ENCODE results near the gene CHRNA4.
"Not testable (repeated sequence)": the region's sequence is repeated elsewhere in the genome, so short reads cannot be mapped to it uniquely, and the experiment has no call there.

CHRNA4 gene

DNA sequence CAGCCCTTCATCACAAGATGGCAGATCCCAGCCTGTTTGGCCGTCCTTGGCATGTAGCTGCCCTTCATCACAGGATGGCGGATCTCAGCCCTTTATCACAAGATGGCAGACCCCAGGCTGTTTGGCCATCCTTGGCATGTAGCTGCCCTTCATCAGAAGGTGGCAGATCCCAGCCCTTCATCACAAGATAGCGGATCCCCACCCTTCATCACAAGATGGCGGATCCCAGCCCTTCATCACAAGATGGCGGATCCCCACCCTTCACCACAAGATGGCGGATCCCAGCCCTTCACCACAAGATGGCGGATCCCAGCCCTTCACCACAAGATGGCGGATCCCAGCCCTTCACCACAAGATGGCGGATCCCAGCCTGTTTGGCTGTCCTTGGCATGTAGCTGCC lies 26.1 kb downstream of the CHRNA4 start:
- not testable (repeated sequence) for FAIRE-seq; DNase-seq (ENCODE audit: low spot score)

DNA sequence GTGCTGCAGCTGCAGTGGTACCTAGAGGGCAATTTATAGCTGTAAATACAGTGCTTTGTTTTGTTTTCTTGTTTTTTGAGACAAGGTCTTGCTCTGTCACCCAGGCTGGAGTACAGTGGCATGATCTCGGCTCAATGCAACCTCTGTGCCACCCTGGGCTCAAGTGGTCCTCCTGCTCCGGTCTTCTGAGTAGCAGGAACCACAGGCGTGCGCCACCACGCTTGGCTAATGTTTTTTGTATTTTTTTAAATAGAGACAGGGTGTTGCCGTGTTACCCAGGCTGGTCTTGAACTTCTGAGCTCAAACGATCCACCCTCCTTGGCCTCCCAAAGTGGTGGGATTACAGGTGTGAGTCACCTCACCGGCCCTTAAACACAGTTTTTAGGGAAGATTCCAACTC lies 26.8 kb downstream of the CHRNA4 start:
- no peak for FAIRE-seq

DNA sequence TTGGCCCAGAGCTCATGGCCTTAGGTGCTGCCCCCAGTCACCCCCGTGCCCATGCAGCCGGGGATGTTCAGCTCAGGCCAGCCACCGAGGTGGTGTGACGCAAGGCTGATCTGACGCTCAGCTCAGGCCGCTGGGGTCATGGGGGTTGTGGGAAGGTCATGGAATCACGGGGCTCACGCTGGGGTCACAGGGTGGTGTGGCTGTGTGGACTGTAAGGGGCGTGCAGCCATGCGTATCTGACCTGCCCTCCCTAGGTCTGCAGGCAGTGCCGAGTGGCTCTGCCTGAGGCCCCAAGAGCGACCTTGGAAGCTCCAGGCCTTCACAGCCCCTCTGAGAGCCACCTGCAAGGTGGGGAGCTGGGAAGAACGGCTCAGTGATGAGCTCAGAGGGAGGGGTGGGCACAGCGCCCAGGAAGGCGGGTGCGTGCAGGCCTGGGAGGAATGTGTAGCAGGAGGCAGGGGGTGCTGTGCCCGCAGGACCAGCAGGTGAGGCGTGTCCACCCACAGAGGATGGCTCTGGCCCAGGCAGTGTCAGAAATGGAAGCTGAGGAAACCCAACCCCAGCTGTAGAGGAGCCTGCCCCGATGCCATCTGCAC lies 27.8 kb downstream of the CHRNA4 start:
- DNase-seq (ENCODE audit: low spot score) = no peak
- no peak for FAIRE-seq

More for the DNA sequence above, 26.8 kb downstream of the CHRNA4 start:
- no peak for DNase-seq (ENCODE audit: low spot score)

DNA sequence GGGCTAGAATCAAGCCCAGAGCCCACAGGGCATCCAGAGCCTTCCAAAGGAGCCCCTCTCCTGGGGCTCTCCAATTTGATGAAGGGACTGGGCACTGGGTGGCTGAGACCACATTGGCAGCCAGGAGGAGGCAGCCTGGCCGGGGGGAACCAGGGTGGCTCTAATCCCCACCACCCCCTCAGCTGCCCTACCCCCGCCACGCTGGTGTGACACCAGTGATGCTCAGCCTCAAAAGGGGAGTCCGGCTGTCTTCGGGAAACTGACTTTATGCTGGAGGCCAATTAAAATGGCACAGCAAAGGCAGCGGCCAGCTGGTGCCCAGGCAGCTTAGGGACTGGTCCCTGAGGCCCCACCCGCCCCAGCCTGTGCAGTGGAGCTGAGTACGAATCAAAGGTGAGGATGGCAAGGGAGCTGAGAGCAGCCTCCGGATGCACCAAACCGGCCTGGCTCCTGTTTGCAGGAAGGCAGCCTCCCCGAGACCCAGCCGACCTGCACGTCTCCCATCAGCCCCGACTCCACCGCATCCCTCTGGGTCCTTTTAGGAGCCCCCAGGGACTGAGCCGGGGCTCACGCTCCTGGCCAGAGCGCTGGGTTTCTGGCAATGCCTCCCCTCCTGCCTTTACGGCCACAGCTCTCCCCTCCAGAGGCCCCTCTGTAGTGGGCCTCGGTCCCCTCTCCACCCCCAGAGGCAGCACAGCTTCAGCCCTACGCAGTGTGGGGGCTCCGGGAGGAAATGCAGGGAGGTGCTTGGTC lies 28.5 kb downstream of the CHRNA4 start:
- DNase-seq (ENCODE audit: low spot score) (no peak), FAIRE-seq (no peak)

DNA sequence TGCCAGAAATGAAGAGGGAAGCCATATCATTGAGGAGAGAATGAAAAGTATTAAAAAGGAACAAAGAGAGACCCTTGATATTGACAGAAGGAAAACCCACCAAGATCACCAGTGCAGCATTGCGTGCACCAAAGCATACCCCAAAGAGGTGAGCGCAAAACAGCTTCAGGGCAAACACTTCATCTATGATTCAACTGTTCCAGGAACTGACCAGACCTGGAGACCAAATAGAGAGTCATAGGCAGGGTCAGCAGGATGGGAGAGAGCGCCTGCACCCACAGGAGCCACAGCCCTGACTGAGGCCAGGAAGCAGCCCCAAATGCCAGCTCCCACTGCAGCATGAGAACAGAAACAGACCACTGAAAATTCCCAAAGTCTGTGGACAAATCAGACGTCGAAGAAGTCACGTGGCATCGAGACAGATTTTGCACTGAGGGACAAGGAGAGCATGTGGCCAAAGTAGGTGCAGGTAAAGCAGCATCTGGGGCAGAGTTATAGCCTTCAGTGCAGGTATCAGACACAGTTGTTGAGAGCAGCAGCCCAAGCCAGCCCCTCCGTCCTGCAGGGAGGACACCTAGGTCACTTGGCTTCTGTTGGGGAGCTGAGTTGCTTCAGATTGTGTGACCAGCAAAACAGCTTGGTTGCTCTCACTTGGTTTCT lies 29.3 kb downstream of the CHRNA4 start:
- FAIRE-seq (no peak), DNase-seq (ENCODE audit: low spot score) (no peak)

DNA sequence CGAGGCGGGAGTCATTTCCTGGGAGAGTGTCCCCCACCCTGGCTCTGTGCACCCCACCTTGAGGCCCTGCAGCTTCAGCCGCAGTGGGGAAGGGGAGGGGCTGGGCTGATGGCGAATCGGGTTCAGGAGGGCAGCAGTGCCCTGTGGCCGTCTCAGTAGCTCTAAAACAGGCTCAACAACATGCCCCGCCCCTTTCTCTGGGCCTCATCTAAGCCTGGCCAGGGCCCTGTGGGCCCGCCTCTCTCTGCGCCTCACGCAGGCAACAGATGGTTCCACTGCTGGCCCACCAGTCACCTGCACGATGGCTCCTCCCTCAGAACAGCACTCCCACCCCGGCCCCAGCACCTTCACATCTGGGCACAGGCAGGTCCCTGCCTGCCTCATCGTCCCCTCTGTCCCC lies 30.2 kb downstream of the CHRNA4 start:
- DNase-seq (ENCODE audit: low spot score) = no peak

DNA sequence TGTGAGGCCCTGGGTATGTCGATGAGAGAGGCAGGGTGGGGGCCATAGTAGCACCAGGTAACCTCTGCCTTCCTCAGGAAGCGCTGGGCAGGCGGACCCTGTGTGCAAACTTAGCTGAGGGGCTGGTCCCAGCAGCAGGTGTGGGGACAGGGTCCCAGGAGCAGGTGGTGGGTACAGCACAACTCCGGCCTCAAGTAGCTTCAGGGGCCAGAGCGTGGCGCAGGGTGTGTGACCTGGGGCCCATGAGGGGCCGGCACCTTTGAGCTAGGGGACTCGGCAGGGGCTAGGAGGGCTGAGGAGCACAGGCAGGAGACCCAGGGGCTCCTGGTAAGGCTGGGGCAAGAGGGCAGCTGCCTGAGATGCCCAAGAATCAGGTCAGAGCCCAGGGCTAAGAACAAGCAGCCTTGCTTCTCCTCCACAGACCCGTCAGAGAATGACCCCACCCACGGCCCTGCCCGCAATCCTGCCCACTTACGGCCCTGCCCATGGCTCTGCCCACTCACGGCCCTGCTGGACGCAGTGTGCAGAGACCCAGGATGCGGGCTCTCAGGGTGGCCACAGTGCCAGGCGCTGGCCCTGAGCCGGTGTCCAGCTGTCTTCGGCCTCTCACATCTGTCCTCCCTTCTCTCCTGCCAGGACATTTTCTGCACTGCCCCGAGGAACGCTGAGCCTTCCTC lies 30.9 kb downstream of the CHRNA4 start:
- DNase-seq (ENCODE audit: low spot score) (no peak), FAIRE-seq (no peak)

More for the DNA sequence above, 30.2 kb downstream of the CHRNA4 start:
- no peak for FAIRE-seq

DNA sequence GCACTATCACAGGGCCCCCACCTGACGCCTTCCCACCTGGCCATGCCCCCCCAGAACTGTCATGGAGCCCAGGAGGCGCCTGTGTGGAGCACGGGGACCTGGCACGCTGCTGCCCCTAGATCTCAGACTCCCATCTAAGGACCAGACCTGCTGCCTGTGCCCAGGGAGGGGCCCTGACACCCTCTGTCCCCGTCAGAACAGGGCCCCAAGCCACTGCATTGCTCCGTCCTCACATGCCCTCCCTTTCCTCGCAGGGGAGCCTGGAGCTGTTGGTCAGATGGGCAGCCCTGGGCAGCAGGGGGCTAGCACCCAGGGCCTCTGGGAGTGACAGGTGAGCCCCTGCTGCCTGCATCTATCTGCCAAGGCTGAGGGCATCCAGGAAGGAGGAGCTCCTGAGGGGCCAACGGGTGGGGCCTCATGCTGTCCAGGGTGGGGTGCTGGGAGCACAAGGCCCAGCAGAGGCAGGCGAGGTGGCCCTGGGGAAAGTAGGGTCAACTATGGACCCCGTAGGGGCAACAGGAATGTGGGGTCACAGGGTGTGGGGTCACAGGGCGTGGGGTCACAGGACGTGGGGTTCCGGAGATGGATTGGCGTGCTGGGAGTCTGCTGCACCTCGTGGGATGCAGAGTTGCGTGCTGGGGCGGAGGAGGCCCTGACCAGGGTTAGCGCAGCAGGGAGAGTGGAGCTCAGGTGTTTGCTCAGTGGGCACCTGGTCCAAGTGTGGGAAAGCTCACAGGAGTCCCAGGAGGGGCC lies 31.6 kb downstream of the CHRNA4 start:
- no peak for FAIRE-seq
- DNase-seq (ENCODE audit: low spot score) = no peak

DNA sequence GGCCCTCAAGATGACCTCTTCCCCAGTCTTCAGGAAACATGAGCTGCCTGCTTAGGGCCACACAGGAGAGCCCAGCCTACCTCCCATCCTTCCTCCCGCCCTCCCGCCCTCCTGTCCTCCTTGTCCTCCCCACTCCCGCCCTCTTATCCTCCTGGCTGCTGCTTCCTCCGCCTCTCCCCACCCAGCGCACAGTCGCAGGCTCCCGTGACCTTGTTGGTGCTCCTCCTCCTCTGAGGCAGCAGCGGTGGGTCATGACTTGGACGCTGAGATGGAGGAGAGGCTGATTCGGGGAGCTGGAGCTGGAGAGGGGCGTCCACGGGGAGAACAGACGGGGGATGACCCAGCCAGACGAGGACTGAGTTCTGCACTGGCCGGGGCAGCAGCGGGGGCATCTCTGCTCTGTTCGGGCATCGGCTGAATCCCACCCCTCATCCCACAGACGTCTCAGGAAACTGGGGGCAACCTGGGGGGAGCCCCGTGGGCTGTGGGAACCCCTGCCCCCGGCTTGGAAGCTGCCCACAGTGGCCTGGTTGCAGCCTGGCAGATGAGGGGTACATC lies 32.4 kb downstream of the CHRNA4 start:
- no peak for DNase-seq (ENCODE audit: low spot score)
- FAIRE-seq = no peak

DNA sequence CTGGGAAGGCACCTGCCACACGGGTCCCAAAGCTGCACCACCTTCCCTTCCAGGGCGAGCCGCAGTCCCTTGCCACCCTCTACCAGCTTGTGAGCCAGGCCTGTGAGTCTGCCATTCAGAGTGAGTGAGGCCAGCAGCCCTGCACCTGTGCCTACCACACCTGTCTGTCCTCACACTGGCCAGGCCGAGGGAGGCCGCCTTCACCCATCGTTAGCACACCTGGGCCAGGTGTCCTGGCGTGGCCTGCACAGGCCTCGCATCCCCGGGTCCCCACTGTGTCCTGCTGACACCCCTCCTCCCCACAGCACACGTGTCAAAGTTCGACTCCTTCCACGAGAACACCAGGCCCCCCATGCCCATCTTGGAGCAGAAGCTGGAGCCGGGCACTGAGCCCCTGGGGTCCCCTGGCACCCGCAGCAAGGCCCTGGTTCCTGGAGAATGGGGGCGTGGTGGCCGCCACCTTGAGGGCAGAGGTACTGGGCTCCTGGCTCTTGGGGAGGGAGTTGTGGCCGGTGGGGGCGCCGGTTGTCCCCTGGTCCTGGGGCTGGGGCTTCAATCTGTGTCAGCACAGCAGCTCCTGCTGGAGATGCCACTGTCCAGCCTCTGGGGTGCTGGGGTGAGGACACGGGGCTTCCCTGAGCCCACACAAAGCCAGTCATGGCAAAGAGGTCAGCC lies 33.0 kb downstream of the CHRNA4 start:
- no peak for DNase-seq (ENCODE audit: low spot score)
- no peak for FAIRE-seq

DNA sequence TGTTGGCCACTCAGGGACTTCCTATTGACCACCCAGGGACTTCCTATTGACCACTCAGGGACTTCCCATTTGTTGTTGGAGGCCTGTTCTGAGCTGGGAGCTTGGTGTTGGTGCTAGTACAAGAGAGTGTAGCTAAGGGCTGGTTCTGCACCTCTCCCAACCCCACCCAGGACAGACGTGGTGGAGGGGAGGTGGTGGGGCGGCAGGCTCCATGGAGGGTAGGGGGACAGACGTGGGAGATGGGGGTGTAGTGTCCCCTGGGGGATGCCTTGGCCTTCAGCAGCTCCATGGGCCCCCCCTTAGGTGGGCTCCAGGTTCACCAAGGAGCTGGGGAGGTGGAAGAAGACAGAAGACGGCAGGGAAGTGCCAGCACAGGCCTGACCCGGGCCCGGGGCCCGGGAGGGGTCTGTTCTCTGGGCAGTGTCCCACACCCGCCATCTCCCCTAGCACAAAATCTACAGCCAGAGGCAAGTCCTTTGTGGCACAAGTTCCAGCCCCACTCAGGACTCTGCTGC lies 33.9 kb downstream of the CHRNA4 start:
- FAIRE-seq (no peak), DNase-seq (ENCODE audit: low spot score) (no peak)

DNA sequence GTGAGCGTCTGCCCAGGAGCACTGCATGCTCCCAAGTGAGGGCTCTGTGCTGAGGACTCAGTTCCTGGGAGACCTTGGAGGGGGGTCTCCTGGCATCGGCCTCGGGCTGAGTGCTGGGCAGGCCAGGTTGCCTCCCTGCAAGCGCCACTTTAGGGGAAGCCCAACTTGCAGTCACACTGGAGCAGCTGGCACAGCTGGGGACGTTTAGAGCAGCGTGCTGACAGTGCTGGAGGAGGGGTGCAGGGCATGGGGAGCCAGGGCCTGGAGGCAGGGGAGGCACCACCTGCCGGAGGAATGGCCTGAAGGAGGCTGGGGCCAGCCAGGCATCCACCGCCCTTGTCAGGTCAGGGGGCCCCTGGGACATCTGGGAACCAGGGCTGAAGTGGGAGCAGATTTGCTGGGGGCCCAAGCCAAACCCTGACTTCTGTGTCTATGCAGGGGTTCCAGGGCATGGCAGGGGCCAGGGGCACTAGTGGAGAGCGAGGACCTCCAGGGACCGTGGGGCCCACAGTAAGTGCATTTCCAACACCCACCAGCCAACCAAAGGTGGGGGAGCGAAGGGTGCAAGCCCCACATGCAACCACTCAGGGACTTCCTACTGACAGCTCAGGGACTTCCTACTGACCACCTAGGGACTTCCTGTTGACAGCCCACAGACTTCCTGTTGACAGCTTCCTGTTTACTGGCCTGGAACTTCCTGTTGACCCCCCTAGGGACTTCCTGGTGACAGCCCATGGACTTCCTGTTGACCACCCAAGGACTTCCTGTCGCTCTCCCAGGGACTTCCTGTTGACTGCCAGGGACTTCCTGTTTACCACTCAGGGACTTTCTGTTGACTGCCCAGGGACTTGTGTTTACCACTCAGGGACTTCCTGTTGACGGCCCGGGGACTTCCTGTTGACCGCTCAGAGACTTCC lies 34.6 kb downstream of the CHRNA4 start:
- FAIRE-seq (no peak), DNase-seq (ENCODE audit: low spot score) (no peak)

DNA sequence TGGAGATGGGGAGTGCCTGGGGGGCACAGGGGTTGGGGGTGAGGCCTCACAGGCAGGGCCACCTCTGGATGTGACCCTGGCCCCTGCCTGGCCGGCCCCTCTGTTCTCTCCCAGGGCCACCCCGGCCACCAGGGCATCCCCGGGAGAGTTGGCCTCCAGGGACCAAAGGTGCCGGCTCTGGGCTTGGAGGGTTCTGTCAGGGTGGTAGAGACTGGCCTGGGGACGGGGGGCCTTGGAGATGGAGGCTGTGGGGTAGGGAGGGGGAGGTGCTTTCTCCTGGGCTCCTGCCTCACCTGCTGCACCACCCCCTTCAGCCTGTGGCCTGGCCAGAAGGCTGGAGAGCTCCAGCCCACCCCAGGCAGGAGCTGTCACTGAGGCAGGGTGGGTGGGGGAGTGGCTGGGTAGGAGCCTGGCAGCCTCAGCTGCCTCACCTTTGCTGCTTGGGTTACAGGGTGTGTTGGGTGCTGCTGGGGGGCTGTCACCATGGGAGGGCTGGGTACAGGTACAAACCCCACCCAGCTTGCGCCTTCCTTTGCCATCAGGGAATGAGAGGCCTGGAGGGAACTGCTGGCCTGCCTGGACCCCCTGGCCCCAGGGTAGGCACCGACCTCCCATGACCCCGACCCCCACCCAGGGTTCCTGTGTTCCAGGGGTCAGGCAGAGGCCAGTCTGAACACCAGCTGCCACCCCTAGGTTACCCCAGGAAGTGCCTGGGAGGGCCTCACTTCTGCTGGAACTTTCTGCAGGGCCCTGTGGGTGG lies 35.4 kb downstream of the CHRNA4 start:
- no peak for FAIRE-seq
- DNase-seq (ENCODE audit: low spot score) = no peak

DNA sequence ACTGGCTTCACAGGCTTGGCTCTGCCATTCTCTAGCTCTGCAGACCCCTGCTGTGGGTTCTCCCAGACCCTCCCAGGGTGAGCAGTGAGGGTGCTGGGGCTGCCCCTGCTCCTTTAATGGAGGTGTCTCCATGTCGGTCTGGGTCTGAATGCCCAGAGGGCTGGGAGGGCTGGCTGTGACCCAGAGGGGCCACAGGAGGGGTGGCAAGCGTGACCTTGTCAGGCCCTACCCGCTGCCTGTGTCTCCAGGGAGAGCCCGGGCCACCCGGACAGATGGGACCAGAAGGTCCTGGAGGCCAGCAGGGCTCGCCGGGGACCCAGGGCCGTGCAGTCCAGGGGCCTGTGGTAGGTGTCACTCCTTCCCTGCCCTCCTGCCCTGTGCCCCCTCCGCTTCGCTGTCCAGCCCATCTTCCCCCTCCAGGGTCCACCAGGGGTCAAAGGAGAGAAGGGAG lies 36.1 kb downstream of the CHRNA4 start:
- FAIRE-seq = no peak
- no peak for DNase-seq (ENCODE audit: low spot score)

DNA sequence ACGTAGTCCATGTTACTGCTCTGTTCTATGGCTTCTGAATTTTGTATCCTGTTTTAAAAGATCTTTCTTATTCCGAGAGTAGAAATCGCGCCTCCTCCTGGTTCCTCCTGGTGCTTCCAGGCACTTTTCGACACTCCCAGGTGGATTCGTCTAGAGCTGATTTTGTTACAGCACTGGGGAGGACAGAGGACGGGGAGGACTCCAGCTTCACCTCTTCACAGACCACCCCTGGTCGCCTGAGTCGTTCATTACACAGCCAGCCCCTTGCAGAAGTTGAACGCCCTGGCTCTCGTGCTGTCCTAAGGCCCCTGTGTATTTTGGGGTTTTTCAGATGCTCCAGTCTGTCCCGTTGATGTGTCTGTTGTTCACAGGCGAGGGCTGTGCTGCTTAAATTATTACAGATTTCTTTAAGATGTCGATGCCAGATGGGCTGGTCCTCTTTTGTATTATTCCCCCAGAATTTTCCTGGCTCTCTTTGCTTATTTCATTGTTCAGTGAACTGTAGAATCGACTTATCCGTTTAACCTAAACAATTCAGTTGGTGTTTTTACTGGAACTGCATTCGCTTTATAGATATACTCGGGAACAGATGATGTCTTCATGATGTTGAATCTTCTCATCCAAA lies 37.7 kb downstream of the CHRNA4 start:
- DNase-seq (ENCODE audit: low spot score) (no peak), FAIRE-seq (no peak)

DNA sequence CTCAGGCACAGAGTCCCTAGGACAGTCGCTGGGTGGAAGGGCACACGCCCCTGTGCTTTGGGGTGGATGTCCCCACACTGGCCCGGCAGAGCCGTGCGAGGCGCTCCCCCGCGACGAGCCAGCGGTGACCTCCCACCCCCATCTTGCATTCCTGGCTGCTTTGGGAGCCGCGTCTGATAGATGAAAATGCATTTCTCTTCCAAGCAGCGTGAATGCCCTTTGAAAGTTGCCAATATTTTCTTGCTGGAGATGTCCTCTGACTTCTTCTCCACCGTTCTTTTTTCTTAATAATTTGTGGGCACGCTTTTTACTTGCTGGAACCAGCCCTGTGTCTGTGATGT lies 38.2 kb downstream of the CHRNA4 start:
- DNase-seq (ENCODE audit: low spot score) (no peak), FAIRE-seq (no peak)

DNA sequence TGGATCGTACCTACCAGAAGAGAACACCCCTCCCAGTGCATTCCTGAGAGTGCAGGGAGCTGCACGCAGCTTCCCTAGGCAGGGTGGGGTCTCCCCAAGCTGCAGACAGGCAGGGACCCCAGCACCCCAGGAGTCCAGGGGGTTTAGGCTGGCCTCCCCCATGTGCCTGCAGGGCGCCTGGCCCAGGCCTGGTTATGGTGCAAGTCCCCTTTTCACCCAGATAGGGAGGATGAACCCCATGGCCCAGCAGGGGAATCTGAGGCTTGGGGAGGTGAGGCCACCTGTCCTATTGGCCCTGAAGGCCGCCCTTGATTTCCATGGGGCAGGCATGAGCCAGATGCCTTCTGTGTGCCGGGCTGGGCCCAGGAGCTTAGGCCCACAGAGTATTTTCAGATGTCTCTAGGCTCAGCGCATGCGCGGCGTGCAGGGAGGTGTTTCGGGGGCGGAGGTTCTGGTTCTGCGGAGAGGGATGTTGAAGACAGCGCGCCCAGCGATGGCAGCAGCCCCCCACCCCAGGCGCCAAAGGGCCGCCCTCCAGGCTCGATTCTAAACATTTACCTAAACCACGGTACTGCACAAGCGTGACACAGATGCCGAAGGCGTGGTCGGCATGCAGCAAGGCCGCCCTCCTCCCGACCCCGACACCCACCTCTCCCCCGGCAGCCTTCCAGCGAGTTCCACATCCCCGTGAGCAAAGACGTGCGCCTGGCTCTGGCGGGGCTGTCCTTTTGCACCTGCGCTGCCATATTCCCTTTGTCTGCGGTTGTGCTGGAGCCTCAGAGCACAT lies 38.8 kb downstream of the CHRNA4 start:
- DNase-seq (ENCODE audit: low spot score) = no peak
- no peak for FAIRE-seq

All from RCC 7860 (cell line).